ENCODE data around the gene NRXN3. TPM values are rescaled to one million over a fixed set of nuclear protein-coding genes. Genes with fewer than 3 reads are reported as not detected.

NRXN3 gene
- total RNA-seq, 2 experiments from 2014 or later = not detected

DNA sequence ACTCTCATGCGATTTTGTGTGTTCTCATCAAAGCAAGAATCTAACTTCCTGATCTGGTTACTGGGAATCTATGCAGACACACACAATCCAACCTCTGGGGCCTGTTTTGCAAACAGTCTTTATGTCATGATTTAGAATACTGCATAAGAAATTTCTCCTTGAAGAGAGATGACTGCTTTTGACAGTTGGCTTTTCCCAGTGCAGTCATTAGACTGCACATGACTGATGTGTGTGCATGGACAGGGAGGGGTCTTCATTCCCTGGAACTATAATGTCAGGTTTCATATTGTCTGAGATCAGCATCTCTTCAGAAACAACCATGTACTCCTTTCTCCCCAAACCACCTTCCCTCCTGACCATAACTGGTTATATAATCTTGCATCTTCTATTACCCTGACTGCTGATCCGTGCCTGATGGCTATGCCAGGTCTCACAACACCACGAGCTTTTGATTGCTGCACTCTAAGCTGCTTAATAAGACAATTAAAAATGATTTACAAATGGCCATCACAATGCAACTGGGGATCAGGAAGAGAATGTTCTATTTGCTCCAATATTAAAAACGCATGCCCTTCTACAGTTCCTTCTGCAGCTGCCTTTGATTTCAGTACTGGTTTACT is 995.4 kb downstream of the NRXN3 start:
- Histone ChIP-seq H3K9me3 (ENCODE audit: low read length) (no peaks in the 10 kb centered on the region), H3K4me3 (ENCODE audit: low read depth, low read length, poor library complexity, severe bottlenecking) (no peak overlapping the region), H3K4me1 (ENCODE audit: insufficient read depth, low read length, poor library complexity, severe bottlenecking) (no peaks in the 10 kb centered on the region), H3K9me2 (ENCODE audit: insufficient read depth, low read length) (no peaks in the 10 kb centered on the region), H2AFZ (ENCODE audit: low read length) (no peak overlapping the region), H3K27ac (ENCODE audit: low read depth, low read length, poor library complexity, severe bottlenecking) (no peak overlapping the region), H3K4me2 (ENCODE audit: low read length) (no peak overlapping the region), H3K79me2 (ENCODE audit: insufficient read depth, low read depth, low read length) (no peaks in the 10 kb centered on the region), H3K36me3 (ENCODE audit: insufficient read depth, low read length) (no peaks in the 10 kb centered on the region), H4K20me1 (ENCODE audit: insufficient read depth, low read length) (no peaks in the 10 kb centered on the region)
- ChIA-PET CTCF (ENCODE audit: unreplicated experiment) (no interaction called here), POLR2A (no interaction called here)
- TF ChIP-seq CTCF (conservative IDR thresholded peaks at IDR 0.05; ENCODE audit: low read length) (no peak), EZH2phosphoT487 (IDR thresholded peaks at IDR 0.05; ENCODE audit: borderline replicate concordance, low read depth, low read length) (no peak)
- no peak for DNase-seq (ENCODE audit: low spot score)
- no TSS peak for BruUV-seq (replicated peaks)
- intact Hi-C loops (cut with micrococcal nuclease; ENCODE audit: unreplicated experiment) = no loop called here

GRCh38 chr14:79166171-79166570 is 996.0 kb downstream of the NRXN3 start:
- Histone ChIP-seq H4K20me1 (ENCODE audit: insufficient read depth, low read length) (no peaks in the 10 kb centered on the region), H3K4me1 (ENCODE audit: insufficient read depth, low read length, poor library complexity, severe bottlenecking) (no peaks in the 10 kb centered on the region), H3K4me2 (ENCODE audit: low read length) (no peak overlapping the region), H3K27ac (ENCODE audit: low read depth, low read length, poor library complexity, severe bottlenecking) (no peak overlapping the region), H2AFZ (ENCODE audit: low read length) (no peak overlapping the region), H3K9me2 (ENCODE audit: insufficient read depth, low read length) (no peaks in the 10 kb centered on the region), H3K36me3 (ENCODE audit: insufficient read depth, low read length) (no peaks in the 10 kb centered on the region), H3K9me3 (ENCODE audit: low read length) (no peaks in the 10 kb centered on the region), H3K4me3 (ENCODE audit: low read depth, low read length, poor library complexity, severe bottlenecking) (no peak overlapping the region), H3K79me2 (ENCODE audit: insufficient read depth, low read depth, low read length) (no peaks in the 10 kb centered on the region)
- POLR2A ChIA-PET = no interaction called here
- BruUV-seq (replicated peaks) = no TSS peak
- no peak for TF ChIP-seq CTCF (conservative IDR thresholded peaks at IDR 0.05; ENCODE audit: low read length)
- CTCF ChIA-PET (ENCODE audit: unreplicated experiment) = no interaction called here
- no peak for DNase-seq (ENCODE audit: low spot score)
- intact Hi-C loops (cut with micrococcal nuclease; ENCODE audit: unreplicated experiment) = no loop called here

GRCh38 chr14:79167957-79168356 is 997.8 kb downstream of the NRXN3 start:
- TF ChIP-seq CTCF (conservative IDR thresholded peaks at IDR 0.05; ENCODE audit: low read length) (no peak), EZH2phosphoT487 (IDR thresholded peaks at IDR 0.05; ENCODE audit: borderline replicate concordance, low read depth, low read length) (no peak)
- Histone ChIP-seq H3K27ac (ENCODE audit: low read depth, low read length, poor library complexity, severe bottlenecking) (no peak overlapping the region), H3K79me2 (ENCODE audit: insufficient read depth, low read depth, low read length) (no peaks in the 10 kb centered on the region), H3K36me3 (ENCODE audit: insufficient read depth, low read length) (no peaks in the 10 kb centered on the region), H3K4me3 (ENCODE audit: low read depth, low read length, poor library complexity, severe bottlenecking) (no peak overlapping the region), H3K9me2 (ENCODE audit: insufficient read depth, low read length) (no peaks in the 10 kb centered on the region), H2AFZ (ENCODE audit: low read length) (no peak overlapping the region), H3K4me1 (ENCODE audit: insufficient read depth, low read length, poor library complexity, severe bottlenecking) (no peaks in the 10 kb centered on the region), H3K9me3 (ENCODE audit: low read length) (no peaks in the 10 kb centered on the region), H4K20me1 (ENCODE audit: insufficient read depth, low read length) (no peaks in the 10 kb centered on the region), H3K4me2 (ENCODE audit: low read length) (no peak overlapping the region)
- BruUV-seq (replicated peaks) = no TSS peak
- intact Hi-C loops (cut with micrococcal nuclease; ENCODE audit: unreplicated experiment) = no loop called here
- ChIA-PET POLR2A (no interaction called here), CTCF (ENCODE audit: unreplicated experiment) (no interaction called here)
- DNase-seq (ENCODE audit: low spot score) = no peak
